ENCODE data around the gene SPRED2.

GRCh38 chr2:65275141-65275915 lies 157.1 kb downstream of the SPRED2 start:
- no peak for TF ChIP-seq CTCF (IDR thresholded peaks at IDR 0.05; ENCODE audit: low read depth, low read length)
- TF ChIP-seq EZH2phosphoT487 (IDR thresholded peaks at IDR 0.05; ENCODE audit: low read depth) = no peak
